SK-N-SH treated with all-trans-retinoic acid at 6 μM for 48 hours (cell line): ENCODE results near the gene APMAP.

Experiments
- ATAC-seq: fragments of 200-7000 bp; cut with Tn5 transposase; 3 replicates; pipeline ENCODE4 v1.9.1; 2020; ENCODE audit warnings: mild to moderate bottlenecking, moderate library complexity
- BACH2 ChIP-seq: fragments of 250-450 bp; sonication (Bioruptor Pico); IDR thresholded peaks from 2 replicates; pipeline ENCODE4 v1.9.0; 2021; ENCODE audit warnings: mild to moderate bottlenecking, borderline replicate concordance
- CREB5 ChIP-seq: fragments of 250-450 bp; sonication (Bioruptor Pico); IDR thresholded peaks from 2 replicates; pipeline ENCODE4 v1.5.1; 2020; ENCODE audit warnings: low read depth, mild to moderate bottlenecking, moderate library complexity
- CSDC2 ChIP-seq: fragments of 250-450 bp; sonication (Bioruptor Pico); IDR thresholded peaks from 2 replicates; pipeline ENCODE4 v1.5.0; 2020; ENCODE audit warnings: mild to moderate bottlenecking, moderate library complexity
- CSRNP3 ChIP-seq: fragments of 250-450 bp; sonication (Bioruptor Pico); IDR thresholded peaks from 2 replicates; pipeline ENCODE4 v1.5.1; 2021; ENCODE audit warnings: mild to moderate bottlenecking, moderate library complexity
- ESRRG ChIP-seq: fragments of 250-450 bp; sonication (Bioruptor Pico); IDR thresholded peaks from 2 replicates; pipeline ENCODE4 v1.6.1; 2021; ENCODE audit warnings: mild to moderate bottlenecking
- GLIS3 ChIP-seq: fragments of 250-450 bp; sonication (Bioruptor Pico); IDR thresholded peaks from 2 replicates; pipeline ENCODE4 v1.5.0; 2020; ENCODE audit warnings: mild to moderate bottlenecking, moderate library complexity
- ISL1 ChIP-seq: fragments of 250-450 bp; sonication (Bioruptor Pico); IDR thresholded peaks from 2 replicates; pipeline ENCODE4 v2.1.2; 2022; ENCODE audit warnings: mild to moderate bottlenecking, moderate library complexity
- OSR1 ChIP-seq: fragments of 250-450 bp; sonication (Bioruptor Pico); IDR thresholded peaks from 2 replicates; pipeline ENCODE4 v1.8.0; 2022; ENCODE audit warnings: moderate library complexity, mild to moderate bottlenecking, inconsistent platforms
- PATZ1 ChIP-seq: fragments of 250-450 bp; sonication (Bioruptor Pico); IDR thresholded peaks from 2 replicates; pipeline ENCODE4 v1.8.0; 2020; ENCODE audit warnings: mild to moderate bottlenecking, moderate library complexity, borderline replicate concordance
- POU6F1 ChIP-seq: fragments of 250-450 bp; sonication (Bioruptor Pico); IDR thresholded peaks from 2 replicates; pipeline ENCODE4 v1.8.0; 2021; ENCODE audit warnings: low read depth, mild to moderate bottlenecking, moderate library complexity, borderline replicate concordance
- PPARA ChIP-seq: fragments of 250-450 bp; sonication (Bioruptor Pico); IDR thresholded peaks from 2 replicates; pipeline ENCODE4 v1.5.0; 2020; ENCODE audit warnings: mild to moderate bottlenecking, borderline replicate concordance
- RARB ChIP-seq: fragments of 250-450 bp; sonication (Bioruptor Pico); IDR thresholded peaks from 2 replicates; pipeline ENCODE4 v1.8.0; 2021; ENCODE audit warnings: mild to moderate bottlenecking, moderate library complexity
- SNAI2 ChIP-seq: fragments of 250-450 bp; sonication (Bioruptor Pico); IDR thresholded peaks from 2 replicates; pipeline ENCODE4 v1.5.0; 2020; ENCODE audit warnings: mild to moderate bottlenecking, moderate library complexity
- TCF4 ChIP-seq: fragments of 250-450 bp; sonication (Bioruptor Pico); IDR thresholded peaks from 2 replicates; pipeline ENCODE4 v1.8.0; 2021; ENCODE audit warnings: mild to moderate bottlenecking, moderate library complexity, borderline replicate concordance
- TOX ChIP-seq: fragments of 250-450 bp; sonication (Bioruptor Pico); IDR thresholded peaks from 2 replicates; pipeline ENCODE4 v1.8.0; 2021; ENCODE audit warnings: mild to moderate bottlenecking, moderate library complexity, borderline replicate concordance
- TSHZ2 ChIP-seq: fragments of 250-450 bp; sonication (Bioruptor Pico); IDR thresholded peaks from 2 replicates; pipeline ENCODE4 v1.5.0; 2020; ENCODE audit warnings: mild to moderate bottlenecking, moderate library complexity
- ZC3H10 ChIP-seq: fragments of 250-450 bp; sonication (Bioruptor Pico); IDR thresholded peaks from 2 replicates; pipeline ENCODE4 v1.5.1; 2021; ENCODE audit warnings: mild to moderate bottlenecking, moderate library complexity
- ZFP3 ChIP-seq: fragments of 250-450 bp; sonication (Bioruptor Pico); IDR thresholded peaks from 2 replicates; pipeline ENCODE4 v1.5.0; 2020; ENCODE audit warnings: mild to moderate bottlenecking, moderate library complexity
- ZFP30 ChIP-seq: fragments of 450-650 bp; formaldehyde crosslinking; IDR thresholded peaks from 2 replicates; pipeline ENCODE4 v1.5.0; 2022; ENCODE audit warnings: mild to moderate bottlenecking, moderate library complexity
- ZNF565 ChIP-seq: fragments of 450-650 bp; formaldehyde crosslinking; conservative IDR thresholded peaks from 2 replicates; pipeline ENCODE4 v1.5.0; 2020; ENCODE audit warnings: low read depth, mild to moderate bottlenecking, moderate library complexity
- ZNF70 ChIP-seq: fragments of 450-650 bp; formaldehyde crosslinking; IDR thresholded peaks from 2 replicates; pipeline ENCODE4 v1.5.0; 2020; ENCODE audit warnings: mild to moderate bottlenecking, moderate library complexity
- ZNF8 ChIP-seq: fragments of 450-650 bp; formaldehyde crosslinking; IDR thresholded peaks from 2 replicates; pipeline ENCODE4 v1.5.0; 2020; ENCODE audit warnings: mild to moderate bottlenecking, moderate library complexity

The APMAP gene

GRCh38 chr20:24990810-24991252 is 1.7 kb downstream of the APMAP start:
- no peak for ATAC-seq
- TF ChIP-seq PPARA (no peak), POU6F1 (CRISPR knock-in tag) (no peak), GLIS3 (CRISPR knock-in tag) (no peak), ISL1 (CRISPR knock-in tag) (no peak), ZNF565 (CRISPR knock-in tag) (no peak), ZNF70 (CRISPR knock-in tag) (no peak), ZFP30 (CRISPR knock-in tag) (no peak)

GRCh38 chr20:24989162-24989561 is 3.4 kb downstream of the APMAP start:
- no peak for TF ChIP-seq CREB5 (CRISPR knock-in tag)
- no peak for TF ChIP-seq ZNF70 (CRISPR knock-in tag)
- TF ChIP-seq TSHZ2 (CRISPR knock-in tag) = no peak
- TF ChIP-seq TCF4 = no peak
- no peak for TF ChIP-seq ZFP30 (CRISPR knock-in tag)
- TF ChIP-seq SNAI2 = no peak
- no peak for TF ChIP-seq RARB
- TF ChIP-seq GLIS3 (CRISPR knock-in tag) = no peak
- TF ChIP-seq ZNF8 = no peak
- no peak for TF ChIP-seq POU6F1 (CRISPR knock-in tag)
- TF ChIP-seq ZC3H10 (CRISPR knock-in tag) = no peak
- no peak for TF ChIP-seq ESRRG (CRISPR knock-in tag)
- TF ChIP-seq BACH2 (CRISPR knock-in tag) = no peak
- ATAC-seq = no peak

GRCh38 chr20:24987873-24988835 is 4.4 kb downstream of the APMAP start:
- no peak for ATAC-seq
- TF ChIP-seq ISL1 (CRISPR knock-in tag) (no peak), CSDC2 (no peak), CSRNP3 (CRISPR knock-in tag) (no peak), OSR1 (CRISPR knock-in tag) (no peak), TOX (CRISPR knock-in tag) (no peak), ZFP3 (CRISPR knock-in tag) (no peak), POU6F1 (CRISPR knock-in tag) (no peak), ZFP30 (CRISPR knock-in tag) (no peak), PATZ1 (CRISPR knock-in tag) (no peak), BACH2 (CRISPR knock-in tag) (no peak), ZNF70 (CRISPR knock-in tag) (no peak), ZNF565 (CRISPR knock-in tag) (no peak), SNAI2 (no peak)
